NCI-H146 treated with DMSO at 0.1 percent for 48 hours (cell line): ENCODE data around the gene RNF150.
"Not testable (repeated sequence)": the region's sequence is repeated elsewhere in the genome, so short reads cannot be mapped to it uniquely, and the experiment has no call there.

Experiments used
- DNase-seq: peaks from one replicate; lab custom pipeline; 2025; ENCODE audit not compliant: unreplicated experiment; lab: John Stamatoyannopoulos, UW

Gene RNF150

DNA sequence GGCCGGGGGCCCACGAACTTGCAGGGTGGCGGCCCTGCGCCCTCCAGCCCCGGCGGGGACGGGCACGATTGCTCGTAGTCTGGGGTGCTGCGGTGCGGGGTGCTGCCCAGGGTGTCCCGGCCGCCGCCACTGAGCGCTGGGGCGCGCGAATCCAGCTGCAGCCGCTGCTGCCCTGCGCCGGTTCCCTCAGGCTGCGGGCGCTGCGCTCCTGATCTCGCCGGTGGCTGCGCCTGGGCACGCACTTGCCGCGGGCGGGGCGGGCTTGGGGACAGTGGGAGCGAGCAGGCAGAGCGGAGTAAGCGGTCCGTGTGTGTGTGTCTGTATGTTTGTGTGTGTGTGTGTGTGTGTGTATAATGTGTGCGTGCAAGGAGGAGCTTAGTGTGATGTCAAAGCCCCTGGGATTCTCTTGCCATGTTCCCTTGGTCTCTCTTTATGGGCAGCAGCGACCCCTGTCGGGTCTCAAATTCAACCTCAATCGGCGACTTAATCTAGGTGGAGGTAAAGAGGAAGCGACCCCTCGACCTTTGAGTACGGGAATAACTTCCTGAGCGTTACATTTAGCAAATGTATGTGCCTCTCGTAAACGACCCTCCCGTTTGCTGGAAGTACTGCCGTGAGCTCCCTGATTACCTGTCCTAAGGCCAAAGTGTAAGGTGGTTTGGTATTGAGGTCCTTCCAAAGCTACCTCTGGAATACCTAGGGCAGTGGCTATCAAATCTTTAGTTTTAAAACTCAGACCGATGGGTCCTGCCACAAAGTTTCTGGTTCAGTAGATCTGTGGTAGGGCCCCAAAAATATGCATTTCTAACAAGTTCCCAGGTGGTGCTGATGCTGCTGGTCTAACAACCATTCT lies at the start of gene RNF150:
Gene RNF150 (minus strand): TSS at position 324 of the 853 bp plus-strand sequence.
- peak; percentile 51 for DNase-seq

GRCh38 chr4:141180991-141181761 lies 47.9 kb upstream of the RNF150 start:
- DNase-seq: no peak

DNA sequence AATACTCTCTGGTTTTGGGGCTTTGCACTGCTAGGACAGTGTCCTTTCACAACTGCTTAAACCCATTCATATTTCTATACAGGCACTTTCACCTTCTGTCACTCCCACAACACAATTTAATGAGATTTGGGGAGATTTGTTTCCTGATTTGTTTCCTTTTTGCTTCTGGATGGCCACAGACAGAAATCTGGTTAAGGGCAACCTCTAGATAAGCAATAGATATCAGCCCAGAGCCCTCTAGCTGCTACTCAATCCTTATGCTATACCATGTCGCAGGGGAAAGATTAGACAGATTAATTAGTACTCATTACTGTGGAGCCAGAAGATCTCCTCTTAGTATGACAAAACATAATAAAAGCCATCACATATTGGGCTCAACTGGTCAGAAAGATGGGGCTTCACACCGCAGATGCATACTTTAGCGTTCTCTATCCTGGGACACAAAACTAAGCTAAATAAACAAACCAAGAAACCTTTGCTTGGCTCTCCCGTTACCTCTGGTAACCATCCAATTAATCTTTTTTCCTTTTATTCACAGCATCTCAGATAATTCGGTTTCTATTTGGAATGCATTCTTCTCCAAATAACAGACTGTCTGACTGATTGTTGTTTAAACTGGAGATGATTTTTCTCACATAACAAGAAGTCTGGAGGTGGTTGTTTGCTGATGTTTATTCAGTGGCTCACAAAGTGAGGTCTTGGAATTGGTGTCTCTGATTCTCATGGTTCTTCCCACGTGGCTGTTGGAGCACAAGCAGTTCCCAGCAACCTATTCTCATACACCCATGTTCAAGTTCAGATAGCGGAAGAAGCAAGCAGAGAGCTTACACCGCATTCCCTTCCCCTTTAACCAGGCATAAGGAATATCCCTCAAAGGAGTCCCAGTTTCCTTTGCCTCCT lies 46.5 kb upstream of the RNF150 start:
- no peak for DNase-seq

DNA sequence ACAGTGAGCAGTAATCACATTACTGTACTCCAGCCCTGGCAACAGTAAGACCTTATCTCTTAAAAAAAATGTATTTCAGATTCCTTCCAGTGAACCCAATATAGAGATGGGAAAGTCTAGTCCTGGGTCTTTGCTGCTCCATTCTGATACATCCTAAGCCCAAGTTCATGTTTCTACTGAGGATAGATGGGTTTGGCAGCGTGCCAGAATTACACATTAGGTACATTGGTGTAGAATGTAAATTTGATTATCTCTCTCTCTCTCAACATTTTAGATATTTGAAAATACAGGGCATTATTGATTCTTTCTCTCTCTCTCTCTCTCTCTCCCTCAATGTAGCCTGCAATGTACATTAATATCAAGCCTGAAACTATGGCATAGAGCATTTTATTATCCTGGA lies 43.9 kb upstream of the RNF150 start:
- DNase-seq: no peak

- DNase-seq: no peak
Observed at GRCh38 chr4:141174457-141174856, 41.2 kb upstream of the RNF150 start.

- DNase-seq: no peak
Observed at GRCh38 chr4:141170671-141171070, 37.4 kb upstream of the RNF150 start.

GRCh38 chr4:141169391-141169790 lies 36.1 kb upstream of the RNF150 start:
- no peak for DNase-seq

GRCh38 chr4:141165001-141165400 lies 31.7 kb upstream of the RNF150 start:
- DNase-seq: not testable (repeated sequence)

GRCh38 chr4:141159027-141159426 lies 25.8 kb upstream of the RNF150 start:
- DNase-seq: no peak

DNA sequence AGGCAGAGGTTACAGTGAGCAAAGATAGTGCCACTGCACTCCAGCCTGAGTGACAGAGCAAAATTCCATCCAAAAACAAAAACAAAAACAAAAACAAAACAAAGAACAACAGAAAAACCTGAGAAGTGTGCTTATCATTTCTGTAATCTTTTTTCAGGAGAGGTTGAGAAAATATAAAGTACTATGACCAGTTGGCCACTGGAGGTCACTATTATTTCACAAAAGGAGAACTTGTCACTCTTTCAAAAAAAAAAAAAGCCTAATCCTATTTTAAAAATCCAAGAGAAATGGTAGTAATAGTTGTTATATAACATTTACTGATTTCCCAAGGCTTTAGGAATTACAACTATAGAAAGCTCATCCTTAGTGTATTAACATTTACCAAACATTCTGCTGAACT lies 24.9 kb upstream of the RNF150 start:
- no peak for DNase-seq

- no peak for DNase-seq
Observed at GRCh38 chr4:141155586-141155985, 22.3 kb upstream of the RNF150 start.

DNA sequence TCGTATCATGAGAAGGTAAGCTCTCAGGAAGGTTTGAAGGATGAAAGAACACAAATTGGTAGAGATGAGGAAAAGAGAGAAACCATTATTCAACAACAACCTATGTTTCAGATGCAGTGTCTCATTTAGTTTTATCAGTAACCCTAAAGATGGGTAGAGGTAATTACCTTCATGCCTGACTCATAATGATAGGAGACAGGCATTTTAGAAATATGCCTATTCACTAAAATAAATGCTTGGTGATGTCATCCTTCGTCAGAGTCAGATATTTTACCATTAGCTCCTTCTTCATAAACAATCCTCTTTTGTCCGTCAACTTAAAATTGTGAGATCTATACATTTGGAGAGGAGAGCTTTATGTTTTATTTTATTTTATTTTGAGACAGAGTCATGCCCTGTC lies 21.5 kb upstream of the RNF150 start:
- no peak for DNase-seq

- DNase-seq: no peak
Observed at GRCh38 chr4:141153751-141154510, 20.7 kb upstream of the RNF150 start.

GRCh38 chr4:141144207-141144606 lies 10.9 kb upstream of the RNF150 start:
- no peak for DNase-seq

DNA sequence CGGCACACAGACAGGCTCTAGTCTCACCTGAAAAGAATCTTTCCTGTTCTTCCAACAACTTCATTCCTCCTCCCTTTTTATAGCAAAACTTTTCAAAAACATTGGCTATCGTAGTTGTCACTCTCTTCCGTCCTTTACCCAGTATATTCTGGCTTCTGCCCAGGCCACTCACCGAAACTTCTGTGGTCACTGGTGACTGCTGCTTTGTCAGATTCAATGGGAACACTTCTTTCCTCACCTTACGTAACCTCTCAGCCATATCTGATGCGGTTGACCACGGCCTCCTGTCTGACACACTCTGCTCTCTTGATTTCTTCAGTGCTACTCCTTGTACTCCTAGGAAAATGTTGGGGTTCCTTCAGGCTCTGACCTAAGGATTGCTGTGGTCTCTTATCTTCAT lies 9.2 kb upstream of the RNF150 start:
- DNase-seq: no peak

DNA sequence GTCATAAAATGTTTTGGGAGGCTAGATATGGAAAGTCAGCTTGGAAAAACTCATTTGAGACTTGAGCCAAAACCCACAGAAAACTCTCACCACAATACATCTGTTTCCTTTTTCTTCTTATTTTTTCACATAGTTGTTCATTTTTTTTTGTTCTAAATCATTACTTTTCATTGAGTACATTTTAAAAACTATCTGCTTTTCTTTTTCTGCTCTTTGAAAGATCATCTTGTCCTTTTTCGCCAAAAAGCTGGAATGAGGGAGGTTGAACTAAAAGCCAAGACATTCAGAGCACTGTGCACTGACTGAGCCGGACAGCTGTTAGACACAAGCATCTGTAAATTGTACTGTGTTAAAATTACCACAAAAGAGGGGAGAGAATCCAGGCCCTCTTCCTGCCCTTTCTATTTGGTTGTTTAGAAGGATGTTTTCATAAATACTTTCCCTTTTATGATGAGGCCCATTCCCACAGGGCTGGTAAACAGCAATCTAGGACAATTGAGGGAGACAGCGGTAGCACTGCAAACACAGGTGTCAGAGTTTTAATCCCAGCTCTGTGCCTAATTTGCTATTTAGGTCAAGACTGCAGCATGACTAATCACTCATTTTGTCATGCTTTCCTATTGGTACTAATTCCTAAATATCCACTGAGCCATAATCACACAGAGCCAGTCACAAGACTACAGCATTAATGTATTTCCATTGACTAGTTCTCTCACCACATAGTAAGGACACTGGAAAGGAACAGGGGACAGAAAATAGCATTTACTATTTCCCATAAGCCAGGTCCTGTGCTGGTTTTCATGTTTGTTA lies 7.3 kb upstream of the RNF150 start:
- DNase-seq: no peak

GRCh38 chr4:141133999-141134995 lies 1.0 kb upstream of the RNF150 start:
- DNase-seq: no peak

DNA sequence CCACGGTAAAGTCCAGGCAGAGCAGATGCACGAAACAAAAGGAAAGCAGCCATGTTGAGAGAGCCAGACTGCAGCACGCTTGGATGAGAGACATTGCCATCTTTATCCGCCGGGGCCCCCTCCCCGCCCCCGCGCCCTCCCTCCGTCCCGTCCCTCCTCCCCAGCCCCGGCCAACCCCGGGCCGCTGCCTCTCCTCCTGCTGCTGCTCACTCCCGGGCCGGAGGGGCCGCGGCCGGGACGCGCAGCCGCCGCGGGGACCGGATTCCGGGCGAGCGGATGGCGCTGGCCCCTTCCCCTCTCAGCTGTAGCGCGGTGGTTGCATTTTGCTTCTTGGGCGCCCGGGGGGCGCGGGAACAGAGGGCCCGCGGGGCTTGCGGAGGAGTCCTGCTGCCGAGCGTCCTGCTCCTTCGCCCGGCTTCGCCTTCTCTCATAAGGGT lies 542 bp downstream of the RNF150 start:
- DNase-seq: no peak
